ENCODE results near the gene ABCC3. TPM values are rescaled to one million over a fixed set of nuclear protein-coding genes. Genes with fewer than 3 reads are reported as not detected.

ABCC3 gene
- total RNA-seq, 1 donor from 2014 or later = 0.20 TPM

GRCh38 chr17:50684612-50685333, 50.1 kb downstream of the ABCC3 start:
- CTCF ChIA-PET = no interaction called here
- no peaks in the 10 kb centered on the region for H3K36me3 Mint-ChIP-seq (ENCODE audit: low read depth)
- H3K4me1 Mint-ChIP-seq = no peaks in the 10 kb centered on the region
- H3K4me3 Mint-ChIP-seq = no peak overlapping the region
- H3K27ac Mint-ChIP-seq = no peak overlapping the region
- TF ChIP-seq, protein P1, sequence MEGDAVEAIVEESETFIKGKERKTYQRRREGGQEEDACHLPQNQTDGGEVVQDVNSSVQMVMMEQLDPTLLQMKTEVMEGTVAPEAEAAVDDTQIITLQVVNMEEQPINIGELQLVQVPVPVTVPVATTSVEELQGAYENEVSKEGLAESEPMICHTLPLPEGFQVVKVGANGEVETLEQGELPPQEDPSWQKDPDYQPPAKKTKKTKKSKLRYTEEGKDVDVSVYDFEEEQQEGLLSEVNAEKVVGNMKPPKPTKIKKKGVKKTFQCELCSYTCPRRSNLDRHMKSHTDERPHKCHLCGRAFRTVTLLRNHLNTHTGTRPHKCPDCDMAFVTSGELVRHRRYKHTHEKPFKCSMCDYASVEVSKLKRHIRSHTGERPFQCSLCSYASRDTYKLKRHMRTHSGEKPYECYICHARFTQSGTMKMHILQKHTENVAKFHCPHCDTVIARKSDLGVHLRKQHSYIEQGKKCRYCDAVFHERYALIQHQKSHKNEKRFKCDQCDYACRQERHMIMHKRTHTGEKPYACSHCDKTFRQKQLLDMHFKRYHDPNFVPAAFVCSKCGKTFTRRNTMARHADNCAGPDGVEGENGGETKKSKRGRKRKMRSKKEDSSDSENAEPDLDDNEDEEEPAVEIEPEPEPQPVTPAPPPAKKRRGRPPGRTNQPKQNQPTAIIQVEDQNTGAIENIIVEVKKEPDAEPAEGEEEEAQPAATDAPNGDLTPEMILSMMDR (IDR thresholded peaks at IDR 0.05) = no peak
- ATAC-seq (ENCODE audit: low read depth) = no peak
- no peak for DNase-seq
- H3K27me3 Mint-ChIP-seq = peaks cover 21% of the 10 kb centered on the region
- POLR2A ChIA-PET = no interaction called here
- intact Hi-C loops (cut with micrococcal nuclease) = no loop called here
- no peaks in the 10 kb centered on the region for H3K9me3 Mint-ChIP-seq

DNA sequence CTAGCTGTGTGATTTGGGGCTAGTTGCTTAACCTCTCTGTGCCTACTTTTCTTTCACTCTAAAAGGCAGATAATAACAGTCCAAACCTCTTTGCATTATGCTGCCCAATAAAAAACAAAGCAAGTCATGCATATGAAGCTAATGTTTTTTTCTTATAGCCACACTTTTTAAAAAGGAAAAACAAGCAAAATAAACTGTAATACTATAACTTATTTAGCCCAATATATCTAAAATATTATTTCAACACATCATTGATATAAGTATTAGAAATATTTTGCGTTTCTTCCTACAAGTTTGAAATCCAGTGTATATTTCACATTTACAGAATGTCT, 50.6 kb downstream of the ABCC3 start:
- Mint-ChIP-seq H3K9me3 (no peaks in the 10 kb centered on the region), H3K36me3 (ENCODE audit: low read depth) (no peaks in the 10 kb centered on the region), H3K27me3 (peaks cover 19% of the 10 kb centered on the region), H3K4me1 (no peaks in the 10 kb centered on the region), H3K27ac (no peak overlapping the region), H3K4me3 (no peak overlapping the region)
- ChIA-PET POLR2A (no interaction called here), CTCF (no interaction called here)
- TF ChIP-seq, protein P1 (IDR thresholded peaks at IDR 0.05) = no peak
- ATAC-seq (ENCODE audit: low read depth) = no peak
- intact Hi-C loops (cut with micrococcal nuclease) = no loop called here
- no peak for DNase-seq

GRCh38 chr17:50685691-50686493, 51.2 kb downstream of the ABCC3 start:
- CTCF ChIA-PET = no interaction called here
- intact Hi-C loops (cut with micrococcal nuclease) = no loop called here
- POLR2A ChIA-PET = no interaction called here
- no peak overlapping the region for H3K27ac Mint-ChIP-seq
- peaks cover 16% of the 10 kb centered on the region for H3K27me3 Mint-ChIP-seq
- DNase-seq = no peak
- no peaks in the 10 kb centered on the region for H3K4me1 Mint-ChIP-seq
- no peaks in the 10 kb centered on the region for H3K9me3 Mint-ChIP-seq
- TF ChIP-seq, protein P1 (IDR thresholded peaks at IDR 0.05) = no peak
- no peak for ATAC-seq (ENCODE audit: low read depth)
- no peak overlapping the region for H3K4me3 Mint-ChIP-seq
- H3K36me3 Mint-ChIP-seq (ENCODE audit: low read depth) = no peaks in the 10 kb centered on the region

DNA sequence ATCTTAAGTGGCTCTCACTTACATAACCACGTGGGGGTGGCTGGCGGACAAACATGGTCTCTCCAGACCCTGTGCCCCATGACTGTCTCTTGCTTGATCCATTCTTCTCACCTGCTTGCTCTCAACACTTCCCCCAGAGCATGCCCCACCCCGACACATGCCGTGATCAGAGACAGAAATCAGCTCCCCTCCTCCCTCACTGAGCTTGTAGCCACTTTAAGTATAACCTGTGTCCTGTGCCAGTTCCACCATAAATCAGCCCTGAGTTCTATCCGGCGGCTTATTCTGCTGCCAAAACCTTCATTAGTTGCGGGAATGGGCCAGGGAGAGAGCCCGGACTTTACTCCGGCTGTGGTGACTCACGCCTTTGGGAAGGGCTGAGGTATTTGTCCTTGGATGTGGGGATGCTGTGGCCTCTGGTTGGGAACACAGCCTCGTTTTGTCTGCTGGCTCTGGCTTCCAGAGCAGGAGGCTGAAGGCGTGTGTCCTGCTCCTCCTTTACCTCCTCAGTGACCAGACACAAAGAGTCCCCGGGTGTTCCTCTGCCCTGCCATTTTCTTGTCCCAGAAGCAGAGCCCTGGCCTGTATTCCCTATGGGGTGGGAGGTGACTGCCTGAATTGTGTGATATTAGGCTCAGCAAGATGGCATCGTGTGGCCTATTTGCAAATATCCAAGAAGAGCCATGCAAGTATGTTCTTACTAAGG, 52.0 kb downstream of the ABCC3 start:
- ChIA-PET POLR2A (no interaction called here), CTCF (no interaction called here)
- no peak for DNase-seq
- peaks cover 10% of the 10 kb centered on the region for H3K27me3 Mint-ChIP-seq
- intact Hi-C loops (cut with micrococcal nuclease) = no loop called here
- no peaks in the 10 kb centered on the region for H3K9me3 Mint-ChIP-seq
- TF ChIP-seq, protein P1 (IDR thresholded peaks at IDR 0.05) = no peak
- no peak for ATAC-seq (ENCODE audit: low read depth)
- H3K4me1 Mint-ChIP-seq = no peaks in the 10 kb centered on the region
- H3K4me3 Mint-ChIP-seq = no peak overlapping the region
- no peak overlapping the region for H3K27ac Mint-ChIP-seq
- no peaks in the 10 kb centered on the region for H3K36me3 Mint-ChIP-seq (ENCODE audit: low read depth)

Measured in activated B cell treated with CpG ODN at 0.5 μM for 24 hours (primary cell).